Hematopoietic multipotent progenitor cell (in vitro differentiated cells): Measurements from ENCODE around the gene ADH1C. TPM values are rescaled to one million over a fixed set of nuclear protein-coding genes. Genes with fewer than 3 reads are reported as not detected.

Experiments used
- DNase-seq, 3 donors: peaks; one replicate each; pipeline ENCODE4 v3.0.0-alpha.2; 2011 to 2015; ENCODE audit warnings: low read depth in 2 of 3, low spot score in 2 of 3
- total RNA-seq: library from RNA; depleted of rRNA; stranded (reverse); fragments of >200 nt; gene quantifications from one replicate; pipeline ENCODE4 v1.2.3, GENCODE V29; 2012

The ADH1C gene
- total RNA-seq, 1 donor, result not detected

GRCh38 chr4:99305638-99306400, 46.7 kb downstream of the ADH1C start:
- no peak for DNase-seq

- no peak for DNase-seq
Measured at GRCh38 chr4:99301376-99302164, 51.0 kb downstream of the ADH1C start.

- no peak for DNase-seq
Measured at GRCh38 chr4:99300934-99301333, 51.6 kb downstream of the ADH1C start.

GRCh38 chr4:99293357-99293756, 59.2 kb downstream of the ADH1C start:
- no peak for DNase-seq

GRCh38 chr4:99290848-99291786, 61.4 kb downstream of the ADH1C start, which contains the start of gene ADH1A:
Gene ADH1A (minus strand): TSS chr4:99290985. CDS start chr4:99290914, 71 bp downstream.
- DNase-seq, result no peak

Other genes starting within 250 kb of the ADH1C start
- not detected for gene ADH4, start 208.4 kb downstream of the ADH1C start, total RNA-seq
- gene ADH6, start 133.5 kb downstream of the ADH1C start, total RNA-seq, result not detected
- not detected for gene ADH1A, start 61.8 kb downstream of the ADH1C start, total RNA-seq
- gene ADH1B, start 31.3 kb downstream of the ADH1C start, total RNA-seq, result under 0.01 TPM
- gene ADH7, start 82.6 kb upstream of the ADH1C start, total RNA-seq, result not detected
- gene C4orf17, start 158.3 kb upstream of the ADH1C start, total RNA-seq, result not detected
- gene TRMT10A, start 211.3 kb upstream of the ADH1C start, total RNA-seq, result 1.1 TPM
- gene MTTP, start 222.1 kb upstream of the ADH1C start, total RNA-seq, result under 0.01 TPM